Tibial artery (tissue), 4 donors: ENCODE measurements around the gene ZHX3.

ENCODE experiments used
- DNase-seq, 2 donors: peaks; one replicate each; pipeline ENCODE4 v3.0.0-alpha.2; 2019
- H3K27ac ChIP-seq, 2 donors: fragments of 200-600 bp; sonication (generic) in 1 of 2; 1 replicate in 1 of 2; 2 replicates in 1 of 2; pipeline ENCODE4 v1.5.1; 2018 to 2019; ENCODE audit warnings: mild to moderate bottlenecking in 1 of 2
- H3K27me3 ChIP-seq, 2 donors: fragments of 200-600 bp; sonication (generic) in 1 of 2; one replicate each; pipeline versions ENCODE4 v1.5.1 to v1.6.0; 2016 to 2019
- H3K36me3 ChIP-seq, 3 donors: fragments of 200-600 bp; sonication (generic) in 2 of 3; one replicate each; pipeline ENCODE4 v1.5.1; 2016 to 2019; ENCODE audit warnings: mild to moderate bottlenecking in 2 of 3
- H3K4me1 ChIP-seq, 4 donors: fragments of 200-600 bp; sonication (generic) in 2 of 4; 1 replicate in 3 of 4; 2 replicates in 1 of 4; pipeline ENCODE4 v1.5.1; 2016 to 2019
- H3K4me3 ChIP-seq, 2 donors: fragments of 200-600 bp; sonication (generic) in 1 of 2; 1 replicate in 1 of 2; 2 replicates in 1 of 2; pipeline ENCODE4 v1.5.1; 2018 to 2019; ENCODE audit warnings: mild to moderate bottlenecking in 2 of 2
- H3K9me3 ChIP-seq, 3 donors: fragments of 200-600 bp; sonication (generic) in 1 of 3; one replicate each; pipeline ENCODE4 v1.5.1; 2016 to 2019
- intact Hi-C: fragments of 100-400 bp; cut with DNase I; formaldehyde crosslinking; loops from one replicate; pipeline ENCODE4 v1.15.0; 2023; ENCODE audit warnings: low total_unique reads
- TF ChIP-seq, protein P1 (sequence below), 2 experiments: fragments of 200-600 bp in 1 of 2; fragments of 450-650 bp in 1 of 2; IDR thresholded peaks; one replicate each; pipeline ENCODE4 v1.5.1; 2017 to 2019; ENCODE audit warnings: antibody characterized with exemption in 2 of 2, mild to moderate bottlenecking in 1 of 2, moderate library complexity in 1 of 2

The ZHX3 gene

GRCh38 chr20:41287327-41287726 is 30.2 kb downstream of the ZHX3 start:
- peaks cover 0 to 4% (median 0%) of the 10 kb centered on the region in 3 donors for H3K36me3 ChIP-seq
- DNase-seq, result no peak
- H3K27me3 ChIP-seq, result no peaks in the 10 kb centered on the region
- H3K27ac ChIP-seq, result no peak overlapping the region
- TF ChIP-seq, protein P1, sequence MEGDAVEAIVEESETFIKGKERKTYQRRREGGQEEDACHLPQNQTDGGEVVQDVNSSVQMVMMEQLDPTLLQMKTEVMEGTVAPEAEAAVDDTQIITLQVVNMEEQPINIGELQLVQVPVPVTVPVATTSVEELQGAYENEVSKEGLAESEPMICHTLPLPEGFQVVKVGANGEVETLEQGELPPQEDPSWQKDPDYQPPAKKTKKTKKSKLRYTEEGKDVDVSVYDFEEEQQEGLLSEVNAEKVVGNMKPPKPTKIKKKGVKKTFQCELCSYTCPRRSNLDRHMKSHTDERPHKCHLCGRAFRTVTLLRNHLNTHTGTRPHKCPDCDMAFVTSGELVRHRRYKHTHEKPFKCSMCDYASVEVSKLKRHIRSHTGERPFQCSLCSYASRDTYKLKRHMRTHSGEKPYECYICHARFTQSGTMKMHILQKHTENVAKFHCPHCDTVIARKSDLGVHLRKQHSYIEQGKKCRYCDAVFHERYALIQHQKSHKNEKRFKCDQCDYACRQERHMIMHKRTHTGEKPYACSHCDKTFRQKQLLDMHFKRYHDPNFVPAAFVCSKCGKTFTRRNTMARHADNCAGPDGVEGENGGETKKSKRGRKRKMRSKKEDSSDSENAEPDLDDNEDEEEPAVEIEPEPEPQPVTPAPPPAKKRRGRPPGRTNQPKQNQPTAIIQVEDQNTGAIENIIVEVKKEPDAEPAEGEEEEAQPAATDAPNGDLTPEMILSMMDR (IDR thresholded peaks at IDR 0.05), result no peak
- H3K4me3 ChIP-seq, result no peak overlapping the region
- H3K4me1 ChIP-seq, result peaks cover 0 to 20% (median 3%) of the 10 kb centered on the region in 4 donors
- intact Hi-C loops, result no loop called here
- H3K9me3 ChIP-seq, result peaks cover 0 to 6% (median 0%) of the 10 kb centered on the region in 3 donors

- peaks cover 0 to 14% (median 3%) of the 10 kb centered on the region in 4 donors for H3K4me1 ChIP-seq
- H3K36me3 ChIP-seq, result peaks cover 0 to 4% (median 0%) of the 10 kb centered on the region in 3 donors
- no peak overlapping the region for H3K27ac ChIP-seq
- intact Hi-C loops, result no loop called here
- peaks cover 0 to 6% (median 0%) of the 10 kb centered on the region in 3 donors for H3K9me3 ChIP-seq
- H3K27me3 ChIP-seq, result no peaks in the 10 kb centered on the region
- TF ChIP-seq, protein P1 (IDR thresholded peaks at IDR 0.05), result no peak
- DNase-seq, result no peak
- H3K4me3 ChIP-seq, result no peak overlapping the region
These were observed 31.2 kb downstream of the ZHX3 start for GRCh38 chr20:41286240-41286851.

DNA sequence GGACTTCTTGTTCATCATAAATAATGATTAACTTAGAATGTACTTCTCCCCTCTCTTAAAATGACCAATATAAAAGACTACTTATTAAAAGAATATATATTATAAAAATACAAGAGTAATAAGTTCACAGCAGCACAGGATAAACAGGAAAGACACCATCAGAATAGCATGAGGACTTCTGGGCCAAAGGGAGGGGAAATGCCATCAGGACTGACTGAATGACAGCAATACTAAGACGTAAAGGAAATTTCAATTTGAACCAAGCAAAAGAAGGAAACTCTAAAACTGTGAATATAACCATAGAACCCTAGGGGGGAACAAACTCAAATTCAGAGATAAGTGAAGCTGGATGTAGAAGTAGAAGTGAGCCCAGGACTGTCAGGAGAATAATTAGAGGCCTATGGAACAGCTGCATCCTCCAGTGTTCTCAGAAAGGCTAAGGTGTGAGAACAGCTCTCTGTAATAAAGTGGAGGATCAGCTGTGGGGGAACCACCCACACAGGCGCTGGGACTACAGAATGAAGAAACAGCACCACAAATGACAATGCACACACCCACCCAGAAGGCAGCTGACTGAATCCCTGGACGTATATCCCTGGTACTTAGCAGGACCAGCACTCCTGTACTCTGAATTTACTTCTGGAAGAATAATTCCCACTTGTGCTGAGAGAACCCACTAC is 37.8 kb downstream of the ZHX3 start:
- H3K9me3 ChIP-seq, result no peaks in the 10 kb centered on the region
- DNase-seq, result no peak
- intact Hi-C loops, result no loop called here
- TF ChIP-seq, protein P1 (IDR thresholded peaks at IDR 0.05), result no peak
- H3K36me3 ChIP-seq, result no peaks in the 10 kb centered on the region
- H3K4me3 ChIP-seq, result no peak overlapping the region
- peaks cover 0 to 49% (median 18%) of the 10 kb centered on the region in 4 donors for H3K4me1 ChIP-seq
- no peak overlapping the region for H3K27ac ChIP-seq
- no peaks in the 10 kb centered on the region for H3K27me3 ChIP-seq

GRCh38 chr20:41278936-41279335 is 38.6 kb downstream of the ZHX3 start:
- intact Hi-C loops, result no loop called here
- Histone ChIP-seq H3K27me3 (no peaks in the 10 kb centered on the region), H3K27ac (no peak overlapping the region), H3K9me3 (no peaks in the 10 kb centered on the region), H3K4me1 (peaks cover 0 to 56% (median 19%) of the 10 kb centered on the region in 4 donors), H3K4me3 (no peak overlapping the region), H3K36me3 (no peaks in the 10 kb centered on the region)
- TF ChIP-seq, protein P1 (IDR thresholded peaks at IDR 0.05), result no peak
- DNase-seq, result no peak

- no peaks in the 10 kb centered on the region for H3K9me3 ChIP-seq
- DNase-seq, result no peak
- peaks cover 0 to 61% (median 21%) of the 10 kb centered on the region in 4 donors for H3K4me1 ChIP-seq
- intact Hi-C loops, result no loop called here
- TF ChIP-seq, protein P1 (IDR thresholded peaks at IDR 0.05), result no peak
- no peaks in the 10 kb centered on the region for H3K36me3 ChIP-seq
- no peak overlapping the region for H3K4me3 ChIP-seq
- peak overlapping the region; percentile 60 to 71 for H3K27ac ChIP-seq
- H3K27me3 ChIP-seq, result no peaks in the 10 kb centered on the region
These were observed 40.5 kb downstream of the ZHX3 start for GRCh38 chr20:41277049-41277448.
